H9 (cell line): ENCODE results near the gene ARL2BP. TPM values are rescaled to one million over a fixed set of nuclear protein-coding genes. Genes with fewer than 3 reads are reported as not detected.
"Not testable (repeated sequence)": the region's sequence is repeated elsewhere in the genome, so short reads cannot be mapped to it uniquely, and the experiment has no call there.

Source experiments
- DNase-seq: peaks from one replicate; pipeline ENCODE4 v3.0.0-alpha.2; 2017
- H2AFZ ChIP-seq: one replicate; pipeline ENCODE4 v1.6.1; 2013; ENCODE audit warnings: mild to moderate bottlenecking, low read length, control low read depth, moderate library complexity
- H2AK5ac ChIP-seq: 2 replicates; pipeline ENCODE4 v1.6.1; 2013; ENCODE audit warnings: low read length, control low read depth, mixed read lengths; ENCODE audit not compliant: insufficient read length
- H2BK120ac ChIP-seq: one replicate; pipeline ENCODE4 v1.6.1; 2013; ENCODE audit warnings: low read depth, mild to moderate bottlenecking, low read length, control low read depth, inconsistent platforms; ENCODE audit not compliant: poor library complexity, severe bottlenecking
- H2BK12ac ChIP-seq: 2 replicates; pipeline ENCODE4 v1.6.1; 2013; ENCODE audit warnings: low read length, control low read depth, mixed read lengths, low read depth; ENCODE audit not compliant: insufficient read length
- H2BK15ac ChIP-seq: 2 replicates; pipeline ENCODE4 v1.6.1; 2013; ENCODE audit warnings: low read depth, low read length, control low read depth
- H2BK20ac ChIP-seq: one replicate; pipeline ENCODE4 v1.6.1; 2013; ENCODE audit warnings: low read depth, mild to moderate bottlenecking, low read length, control low read depth, inconsistent platforms; ENCODE audit not compliant: poor library complexity, severe bottlenecking
- H2BK5ac ChIP-seq: 2 replicates; pipeline ENCODE4 v1.6.1; 2013; ENCODE audit warnings: low read length, control low read depth, mixed read lengths; ENCODE audit not compliant: insufficient read length
- H3K14ac ChIP-seq: 2 replicates; pipeline ENCODE4 v1.6.1; 2013; ENCODE audit warnings: low read length, control low read depth; ENCODE audit not compliant: insufficient read depth
- H3K18ac ChIP-seq: 2 replicates; pipeline ENCODE4 v1.6.1; 2013; ENCODE audit warnings: low read depth, mild to moderate bottlenecking, mixed read lengths, low read length, control low read depth; ENCODE audit not compliant: insufficient read length
- H3K23ac ChIP-seq: 2 replicates; pipeline ENCODE4 v1.6.1; 2013; ENCODE audit warnings: low read length, control low read depth, mixed read lengths, low read depth; ENCODE audit not compliant: insufficient read length
- H3K23me2 ChIP-seq: 2 replicates; pipeline ENCODE4 v1.6.1; 2013; ENCODE audit warnings: low read depth, mild to moderate bottlenecking, mixed read lengths, low read length, control low read depth; ENCODE audit not compliant: insufficient read length, poor library complexity, severe bottlenecking
- H3K27ac ChIP-seq: 2 replicates; pipeline ENCODE4 v1.5.1; 2013; ENCODE audit warnings: low read length, control low read depth, mixed read lengths, low read depth; ENCODE audit not compliant: insufficient read length
- H3K27me3 ChIP-seq: 2 replicates; pipeline ENCODE4 v1.6.1; 2013; ENCODE audit warnings: low read length, control low read depth, inconsistent platforms; ENCODE audit not compliant: insufficient read depth
- H3K4ac ChIP-seq: 2 replicates; pipeline ENCODE4 v1.6.1; 2013; ENCODE audit warnings: low read depth, mild to moderate bottlenecking, control low read depth, inconsistent platforms, low read length, moderate library complexity
- H3K4me1 ChIP-seq: 2 replicates; pipeline ENCODE4 v1.6.1; 2013; ENCODE audit warnings: low read length, control low read depth, inconsistent platforms; ENCODE audit not compliant: insufficient read depth
- H3K4me2 ChIP-seq: 2 replicates; pipeline ENCODE4 v1.6.1; 2013; ENCODE audit warnings: low read length, control low read depth, mixed read lengths; ENCODE audit not compliant: insufficient read length, insufficient read depth
- H3K56ac ChIP-seq: 2 replicates; pipeline ENCODE4 v1.6.1; 2013; ENCODE audit warnings: low read depth, mild to moderate bottlenecking, mixed read lengths, low read length, control low read depth; ENCODE audit not compliant: insufficient read length
- H3K79me1 ChIP-seq: 2 replicates; pipeline ENCODE4 v1.6.1; 2013; ENCODE audit warnings: low read depth, mild to moderate bottlenecking, moderate library complexity, low read length, control low read depth, inconsistent platforms; ENCODE audit not compliant: insufficient read depth, poor library complexity, severe bottlenecking
- H3K79me2 ChIP-seq: 2 replicates; pipeline ENCODE4 v1.6.1; 2013; ENCODE audit warnings: low read length, control low read depth, inconsistent platforms; ENCODE audit not compliant: insufficient read depth
- H3K9ac ChIP-seq: 2 replicates; pipeline ENCODE4 v1.6.1; 2013; ENCODE audit warnings: low read length, control low read depth, mixed read lengths; ENCODE audit not compliant: insufficient read length; ENCODE audit errors: extremely low read depth
- H3K9me3 ChIP-seq: one replicate; pipeline ENCODE4 v1.6.1; 2013; ENCODE audit warnings: low read depth, low read length, inconsistent platforms; ENCODE audit not compliant: control insufficient read depth
- H3T11ph ChIP-seq: one replicate; pipeline ENCODE4 v1.6.1; 2013; ENCODE audit warnings: mild to moderate bottlenecking, low read length, control low read depth, inconsistent platforms
- H4K20me1 ChIP-seq: one replicate; pipeline ENCODE4 v1.6.1; 2013; ENCODE audit not compliant: control insufficient read depth, insufficient read length, insufficient read depth
- H4K5ac ChIP-seq: 2 replicates; pipeline ENCODE4 v1.6.1; 2013; ENCODE audit warnings: low read depth, mild to moderate bottlenecking, mixed read lengths, low read length, control low read depth; ENCODE audit not compliant: insufficient read length
- H4K8ac ChIP-seq: replicated peaks from 2 replicates; pipeline ENCODE4 v1.6.1; 2013; ENCODE audit warnings: low read length, control low read depth, mixed read lengths, low read depth; ENCODE audit not compliant: insufficient read length
- H4K91ac ChIP-seq: 2 replicates; pipeline ENCODE4 v1.6.1; 2013; ENCODE audit warnings: low read depth, mild to moderate bottlenecking, moderate library complexity, mixed read lengths, low read length, control low read depth; ENCODE audit not compliant: insufficient read length
- H3K27ac Mint-ChIP-seq, 3 experiments: 2 replicates in 2 of 3; 3 replicates in 1 of 3; pipeline ENCODE4 v1.8.0; 2020 to 2021; ENCODE audit warnings: mixed read lengths in 3 of 3, mild to moderate bottlenecking in 1 of 3, moderate library complexity in 1 of 3
- H3K27me3 Mint-ChIP-seq: 2 replicates; pipeline ENCODE4 v1.8.0; 2021; ENCODE audit warnings: low read depth, mild to moderate bottlenecking, moderate library complexity, mixed read lengths
- H3K36me3 Mint-ChIP-seq, 3 experiments: 2 replicates in 2 of 3; 3 replicates in 1 of 3; pipeline ENCODE4 v1.8.0; 2020 to 2021; ENCODE audit warnings: low read depth in 3 of 3, mixed read lengths in 3 of 3; ENCODE audit not compliant: insufficient read depth in 1 of 3
- H3K4me1 Mint-ChIP-seq, 2 experiments: 2 replicates each; pipeline ENCODE4 v1.8.0; 2020; ENCODE audit warnings: mixed read lengths in 2 of 2
- H3K4me3 Mint-ChIP-seq, 2 experiments: 2 replicates in 1 of 2; 3 replicates in 1 of 2; pipeline ENCODE4 v1.8.0; 2020 to 2021; ENCODE audit warnings: mild to moderate bottlenecking in 2 of 2, mixed read lengths in 2 of 2, moderate library complexity in 1 of 2
- H3K9me3 Mint-ChIP-seq, 2 experiments: 2 replicates in 1 of 2; 3 replicates in 1 of 2; pipeline ENCODE4 v1.8.0; 2020; ENCODE audit warnings: mild to moderate bottlenecking in 2 of 2, mixed read lengths in 2 of 2, moderate library complexity in 1 of 2
- WGBS: extraction: QIAGEN DNeasy Blood & Tissue Kit; methylation state at CpG from one replicate; pipeline ENCODE4 v1.1.7; 2013; ENCODE audit warnings: missing lambda C conversion rate, low lambda C conversion rate, mixed read lengths; ENCODE audit not compliant: insufficient read length; ENCODE audit errors: extremely low coverage; 5-methylcytosine and 5-hydroxymethylcytosine counted together
- total RNA-seq: library from RNA; stranded (reverse); gene quantifications from 2 replicates; pipeline ENCODE4 v1.2.1, GENCODE V29; 2021
- TF ChIP-seq, protein P1 (sequence below): fragments of 200-600 bp; sonication (generic); conservative IDR thresholded peaks from 3 replicates; pipeline ENCODE4 v1.8.0; 2021; ENCODE audit warnings: antibody characterized with exemption, mild to moderate bottlenecking

The ARL2BP gene
- total RNA-seq, 1 experiment from 2014 or later = 18.0 TPM

DNA sequence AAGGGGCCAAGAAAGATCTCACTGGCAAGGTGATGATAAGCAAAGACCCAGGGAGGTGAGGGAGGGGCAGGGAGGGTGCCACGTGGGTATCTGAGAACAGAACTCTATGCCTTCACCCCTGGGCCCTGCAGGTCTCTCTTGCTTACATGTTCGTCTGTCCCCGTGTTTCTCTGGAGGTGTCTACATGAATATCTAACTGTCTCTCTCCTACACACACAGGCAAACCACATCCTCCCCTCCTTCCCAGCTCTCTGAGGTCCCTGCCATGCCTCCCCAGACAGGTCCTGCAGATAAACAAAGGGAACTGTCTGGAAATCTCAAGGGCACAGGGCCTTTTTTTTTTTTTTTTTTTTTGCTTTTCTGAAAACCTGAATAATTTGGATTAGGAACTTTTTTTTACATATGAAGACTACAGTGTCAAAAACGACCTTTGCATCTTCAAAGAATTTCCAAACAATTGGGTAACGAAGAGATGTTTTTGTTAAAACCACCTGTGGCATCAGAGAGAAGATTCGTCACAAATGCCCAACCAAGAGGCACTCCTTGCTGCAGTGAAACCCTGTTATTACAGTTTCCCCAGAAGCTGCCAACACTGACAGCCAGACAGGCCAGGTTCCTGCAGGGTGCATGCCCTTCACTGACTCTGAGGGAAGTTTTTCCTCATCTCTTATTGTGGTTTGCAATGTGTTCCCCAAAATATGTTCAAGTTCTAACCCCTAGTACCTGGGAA lies 21.6 kb downstream of the ARL2BP start:
- Histone ChIP-seq H3K27ac (no peak overlapping the region), H3K4ac (no peak overlapping the region), H3K14ac (no peak overlapping the region), H2AFZ (no peak overlapping the region), H3K27me3 (no peaks in the 10 kb centered on the region), H4K20me1 (no peaks in the 10 kb centered on the region), H3K4me1 (peaks cover 2% of the 10 kb centered on the region; the same call in 1 of the 2 replicates), H3K79me1 (no peaks in the 10 kb centered on the region), H3K18ac (no peak overlapping the region), H2BK120ac (no peak overlapping the region), H2AK5ac (no peak overlapping the region), H3K4me2 (no peak overlapping the region), H2BK12ac (no peak overlapping the region), H2BK20ac (no peak overlapping the region), H3K79me2 (no peaks in the 10 kb centered on the region), H3K56ac (no peak overlapping the region), H3K9me3 (no peaks in the 10 kb centered on the region), H3K23me2 (no peaks in the 10 kb centered on the region), H3T11ph (no peak overlapping the region), H3K23ac (no peak overlapping the region), H3K9ac (no peak overlapping the region), H2BK15ac (no peak overlapping the region), H2BK5ac (no peak overlapping the region), H4K8ac (no peak overlapping the region), H4K5ac (no peak overlapping the region), H4K91ac (no peak overlapping the region)
- no peaks in the 10 kb centered on the region for H3K9me3 Mint-ChIP-seq
- no peak for DNase-seq
- H3K36me3 Mint-ChIP-seq = no peaks in the 10 kb centered on the region
- H3K4me3 Mint-ChIP-seq = no peak overlapping the region
- no peaks in the 10 kb centered on the region for H3K27me3 Mint-ChIP-seq
- H3K27ac Mint-ChIP-seq = peak overlapping the region; percentile 34 to 67 (median 43); a peak in 2 of 7 replicates
- TF ChIP-seq, protein P1, sequence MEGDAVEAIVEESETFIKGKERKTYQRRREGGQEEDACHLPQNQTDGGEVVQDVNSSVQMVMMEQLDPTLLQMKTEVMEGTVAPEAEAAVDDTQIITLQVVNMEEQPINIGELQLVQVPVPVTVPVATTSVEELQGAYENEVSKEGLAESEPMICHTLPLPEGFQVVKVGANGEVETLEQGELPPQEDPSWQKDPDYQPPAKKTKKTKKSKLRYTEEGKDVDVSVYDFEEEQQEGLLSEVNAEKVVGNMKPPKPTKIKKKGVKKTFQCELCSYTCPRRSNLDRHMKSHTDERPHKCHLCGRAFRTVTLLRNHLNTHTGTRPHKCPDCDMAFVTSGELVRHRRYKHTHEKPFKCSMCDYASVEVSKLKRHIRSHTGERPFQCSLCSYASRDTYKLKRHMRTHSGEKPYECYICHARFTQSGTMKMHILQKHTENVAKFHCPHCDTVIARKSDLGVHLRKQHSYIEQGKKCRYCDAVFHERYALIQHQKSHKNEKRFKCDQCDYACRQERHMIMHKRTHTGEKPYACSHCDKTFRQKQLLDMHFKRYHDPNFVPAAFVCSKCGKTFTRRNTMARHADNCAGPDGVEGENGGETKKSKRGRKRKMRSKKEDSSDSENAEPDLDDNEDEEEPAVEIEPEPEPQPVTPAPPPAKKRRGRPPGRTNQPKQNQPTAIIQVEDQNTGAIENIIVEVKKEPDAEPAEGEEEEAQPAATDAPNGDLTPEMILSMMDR = no peak
- no CpG with 5 or more reads among the region's 6 CpGs for WGBS
- H3K4me1 Mint-ChIP-seq = peaks cover 17 to 28% of the 10 kb centered on the region in 2 experiments

DNA sequence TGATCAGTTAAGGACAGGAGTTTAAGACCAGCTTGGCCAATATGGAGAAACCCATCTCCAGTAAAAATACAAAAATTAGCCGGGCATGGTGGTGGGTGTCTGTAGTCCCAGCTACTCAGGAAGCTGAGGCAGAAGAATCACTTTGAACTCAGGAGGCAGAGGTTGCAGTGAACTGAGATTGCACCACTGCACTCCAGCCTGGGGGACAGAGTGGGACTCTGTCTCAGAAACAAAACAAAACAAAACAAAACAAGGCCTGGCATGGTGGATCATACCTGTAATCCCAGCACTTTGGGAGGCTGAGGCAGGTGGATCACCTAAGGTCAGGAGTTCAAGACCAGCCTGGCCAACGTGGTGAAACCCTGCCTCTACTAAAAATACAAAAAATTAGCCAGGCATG lies 22.3 kb downstream of the ARL2BP start:
- not testable (repeated sequence) for H3K9me3 Mint-ChIP-seq, H3K14ac ChIP-seq, H3K36me3 Mint-ChIP-seq, H3K27ac ChIP-seq, H3K23me2 ChIP-seq, H3K4me3 Mint-ChIP-seq, H2BK15ac ChIP-seq, H3K4me1 ChIP-seq, H3K9me3 ChIP-seq, H2BK20ac ChIP-seq, H2BK12ac ChIP-seq, H3K79me1 ChIP-seq, H2BK5ac ChIP-seq, H3K27ac Mint-ChIP-seq, H3K9ac ChIP-seq, H3K23ac ChIP-seq, H2AFZ ChIP-seq, H3K27me3 Mint-ChIP-seq, H3K56ac ChIP-seq, H3K79me2 ChIP-seq, H2BK120ac ChIP-seq, H3K27me3 ChIP-seq, H4K8ac ChIP-seq, DNase-seq, H4K91ac ChIP-seq, H3K4me2 ChIP-seq, H3K4ac ChIP-seq, H4K20me1 ChIP-seq, H2AK5ac ChIP-seq, H3T11ph ChIP-seq, H4K5ac ChIP-seq, H3K18ac ChIP-seq
- WGBS = no CpG with 5 or more reads among the region's 2 CpGs
- H3K4me1 Mint-ChIP-seq = peaks cover 17 to 29% of the 10 kb centered on the region in 2 experiments
